Body of pancreas (tissue), 4 donors: ENCODE measurements around the gene SOBP. TPM values are rescaled to one million over a fixed set of nuclear protein-coding genes. Genes with fewer than 3 reads are reported as not detected.

Source experiments
- ATAC-seq: fragments of 150-250 bp; one replicate; pipeline ENCODE4 v1.9.1; 2016
- DNase-seq, 4 donors: peaks; one replicate each; pipeline ENCODE4 v3.0.0-alpha.2; 2019
- H3K27ac ChIP-seq, 4 donors: fragments of 200-600 bp; sonication (generic); 1 replicate in 3 of 4; 2 replicates in 1 of 4; pipeline versions ENCODE4 v1.5.1 to v1.6.1; 2016 to 2019; ENCODE audit warnings: mild to moderate bottlenecking in 1 of 4, mixed read lengths in 1 of 4, moderate library complexity in 1 of 4
- H3K27me3 ChIP-seq, 2 donors: fragments of 200-600 bp; sonication (generic); one replicate each; pipeline ENCODE4 v1.6.0; 2016; ENCODE audit warnings: mild to moderate bottlenecking in 1 of 2
- H3K36me3 ChIP-seq, 2 donors: fragments of 200-600 bp; sonication (generic); replicated peaks in 1 of 2; 2 replicates each; pipeline ENCODE4 v1.5.1; 2016; ENCODE audit warnings: low read depth in 2 of 2; ENCODE audit not compliant: insufficient read depth in 1 of 2
- H3K4me1 ChIP-seq: fragments of 200-600 bp; sonication (generic); one replicate; pipeline ENCODE4 v1.6.0; 2016
- H3K4me3 ChIP-seq, 2 donors: fragments of 200-600 bp; sonication (generic); 1 replicate in 1 of 2; 2 replicates in 1 of 2; pipeline ENCODE4 v1.5.1; 2016 to 2019
- H3K9me3 ChIP-seq, 3 donors: fragments of 200-600 bp; sonication (generic); 1 replicate in 2 of 3; 2 replicates in 1 of 3; pipeline ENCODE4 v1.5.1; 2016
- POLR2A ChIP-seq, 3 donors: fragments of 450-650 bp; IDR thresholded peaks; one replicate each; pipeline ENCODE4 v1.6.1; 2016; ENCODE audit warnings: antibody characterized with exemption in 3 of 3, mild to moderate bottlenecking in 2 of 3
- WGBS, 2 donors: methylation state at CpG; one replicate each; pipeline ENCODE4 v1.1.5; 2017; 5-methylcytosine and 5-hydroxymethylcytosine counted together
- intact Hi-C: fragments of 100-400 bp; cut with DNase I; formaldehyde crosslinking; loops from one replicate; pipeline ENCODE4 v1.15.1; 2023
- total RNA-seq, 2 donors: library from RNA; depleted of rRNA; stranded (reverse); fragments of >200 nt; gene quantifications; one replicate each; pipeline ENCODE4 v1.1.0, GENCODE V29; 2016
- TF ChIP-seq, protein P1 (sequence below), 7 experiments: fragments of 450-650 bp in 4 of 7; fragments of 200-600 bp in 3 of 7; sonication (generic) in 3 of 7; IDR thresholded peaks; one replicate each; pipeline ENCODE4 v1.5.1; 2016 to 2019; ENCODE audit warnings: antibody characterized with exemption in 7 of 7

SOBP gene
- total RNA-seq, 2 donors from 2014 or later = 0.66 to 3.1 TPM

GRCh38 chr6:107612762-107613415 is 123.0 kb downstream of the SOBP start:
- intact Hi-C loops = no loop called here
- no peaks in the 10 kb centered on the region for H3K4me1 ChIP-seq
- TF ChIP-seq, protein P1, sequence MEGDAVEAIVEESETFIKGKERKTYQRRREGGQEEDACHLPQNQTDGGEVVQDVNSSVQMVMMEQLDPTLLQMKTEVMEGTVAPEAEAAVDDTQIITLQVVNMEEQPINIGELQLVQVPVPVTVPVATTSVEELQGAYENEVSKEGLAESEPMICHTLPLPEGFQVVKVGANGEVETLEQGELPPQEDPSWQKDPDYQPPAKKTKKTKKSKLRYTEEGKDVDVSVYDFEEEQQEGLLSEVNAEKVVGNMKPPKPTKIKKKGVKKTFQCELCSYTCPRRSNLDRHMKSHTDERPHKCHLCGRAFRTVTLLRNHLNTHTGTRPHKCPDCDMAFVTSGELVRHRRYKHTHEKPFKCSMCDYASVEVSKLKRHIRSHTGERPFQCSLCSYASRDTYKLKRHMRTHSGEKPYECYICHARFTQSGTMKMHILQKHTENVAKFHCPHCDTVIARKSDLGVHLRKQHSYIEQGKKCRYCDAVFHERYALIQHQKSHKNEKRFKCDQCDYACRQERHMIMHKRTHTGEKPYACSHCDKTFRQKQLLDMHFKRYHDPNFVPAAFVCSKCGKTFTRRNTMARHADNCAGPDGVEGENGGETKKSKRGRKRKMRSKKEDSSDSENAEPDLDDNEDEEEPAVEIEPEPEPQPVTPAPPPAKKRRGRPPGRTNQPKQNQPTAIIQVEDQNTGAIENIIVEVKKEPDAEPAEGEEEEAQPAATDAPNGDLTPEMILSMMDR (IDR thresholded peaks at IDR 0.05) = no peak
- no peak for TF ChIP-seq POLR2A (IDR thresholded peaks at IDR 0.05)
- no peaks in the 10 kb centered on the region for H3K36me3 ChIP-seq
- 47 to 57% methylated on average over 3 of the region's 3 CpGs for WGBS, 2 donors
- no peak overlapping the region for H3K4me3 ChIP-seq
- no peaks in the 10 kb centered on the region for H3K9me3 ChIP-seq
- no peak for ATAC-seq
- H3K27me3 ChIP-seq = no peaks in the 10 kb centered on the region
- DNase-seq = no peak
- no peak overlapping the region for H3K27ac ChIP-seq

- no peak for ATAC-seq
- H3K9me3 ChIP-seq = no peaks in the 10 kb centered on the region
- no peak overlapping the region for H3K4me3 ChIP-seq
- H3K27me3 ChIP-seq = no peaks in the 10 kb centered on the region
- 95 to 97% methylated on average over 4 of the region's 4 CpGs for WGBS, 2 donors
- no peaks in the 10 kb centered on the region for H3K4me1 ChIP-seq
- TF ChIP-seq, protein P1 (IDR thresholded peaks at IDR 0.05) = no peak
- TF ChIP-seq POLR2A (IDR thresholded peaks at IDR 0.05) = no peak
- no peak overlapping the region for H3K27ac ChIP-seq
- intact Hi-C loops = no loop called here
- no peaks in the 10 kb centered on the region for H3K36me3 ChIP-seq
- DNase-seq = no peak
Observed at GRCh38 chr6:107613651-107614379, 123.9 kb downstream of the SOBP start.

DNA sequence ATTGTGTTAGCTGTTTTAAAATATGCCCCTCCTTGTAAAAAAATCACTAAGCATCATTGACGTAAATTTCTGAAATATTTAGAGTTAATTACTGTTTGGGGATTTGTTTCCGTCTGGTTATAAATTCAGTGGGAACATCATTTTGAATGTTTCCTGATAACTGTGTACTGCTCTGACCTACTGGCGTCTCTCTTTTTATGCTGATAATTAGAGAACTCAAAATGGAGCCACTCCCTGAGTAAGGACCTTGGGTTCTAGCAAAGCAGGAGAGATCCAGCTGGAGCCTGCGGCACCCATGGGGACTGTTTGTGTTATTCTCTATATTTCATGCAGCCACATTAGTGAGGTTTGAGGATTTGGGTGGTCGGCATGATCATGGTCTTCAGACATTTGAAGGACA is 124.9 kb downstream of the SOBP start:
- Histone ChIP-seq H3K4me1 (no peaks in the 10 kb centered on the region), H3K9me3 (no peaks in the 10 kb centered on the region), H3K27ac (no peak overlapping the region), H3K27me3 (no peaks in the 10 kb centered on the region), H3K36me3 (no peaks in the 10 kb centered on the region), H3K4me3 (no peak overlapping the region)
- DNase-seq (no peak), ATAC-seq (no peak)
- intact Hi-C loops = no loop called here
- TF ChIP-seq, protein P1 (IDR thresholded peaks at IDR 0.05) = no peak
- no peak for TF ChIP-seq POLR2A (IDR thresholded peaks at IDR 0.05)
- 80 to 84% methylated on average over 5 of the region's 5 CpGs for WGBS, 2 donors

DNA sequence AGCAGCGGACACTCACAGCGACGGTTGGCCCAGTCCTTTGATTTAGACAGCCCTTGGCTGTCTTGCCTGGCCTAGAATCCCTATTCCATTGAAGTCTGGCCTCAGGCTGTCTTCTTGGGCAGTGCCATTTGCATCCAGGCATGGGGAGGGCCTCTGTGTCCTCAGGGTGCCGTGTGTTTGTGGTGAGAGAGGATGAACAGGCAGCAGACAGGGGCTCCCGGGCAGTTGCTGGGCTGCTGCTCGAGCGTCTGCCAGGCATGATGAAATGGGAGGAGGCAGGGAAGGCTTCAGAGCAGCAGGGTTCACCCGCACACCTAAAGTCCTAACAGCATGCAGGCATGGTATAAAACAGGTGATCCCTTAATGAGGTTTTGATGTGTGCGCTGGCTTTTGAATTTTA is 126.9 kb downstream of the SOBP start:
- peak in 2 of 4 donors; percentile 13 to 14 for DNase-seq
- 84 to 88% methylated on average over 7 to 9 of the region's 9 CpGs for WGBS, 2 donors

More for the DNA sequence above, 126.9 kb downstream of the SOBP start:
- no peaks in the 10 kb centered on the region for H3K27me3 ChIP-seq
- H3K4me1 ChIP-seq = no peaks in the 10 kb centered on the region
- intact Hi-C loops = no loop called here
- TF ChIP-seq, protein P1 (IDR thresholded peaks at IDR 0.05) = no peak
- no peak for TF ChIP-seq POLR2A (IDR thresholded peaks at IDR 0.05)
- no peak overlapping the region for H3K27ac ChIP-seq
- H3K4me3 ChIP-seq = no peak overlapping the region
- no peaks in the 10 kb centered on the region for H3K9me3 ChIP-seq
- H3K36me3 ChIP-seq = no peaks in the 10 kb centered on the region
- ATAC-seq = peak; percentile 40
